NB4 (cell line): ENCODE measurements around the gene SLFN12L.

Source experiments
- MAX ChIP-seq: IDR thresholded peaks from 2 replicates; pipeline ENCODE4 v1.6.1; 2011; ENCODE audit warnings: low read depth, low read length
- POLR2A ChIP-seq: IDR thresholded peaks from 2 replicates; pipeline ENCODE4 v1.6.1; 2011; ENCODE audit warnings: mild to moderate bottlenecking; ENCODE audit not compliant: insufficient read length; ENCODE audit errors: extremely low read depth
- TF ChIP-seq, protein P1 (sequence below): IDR thresholded peaks from one replicate; pipeline ENCODE4 v1.5.1; 2012; ENCODE audit warnings: low read depth, low read length

DNA sequence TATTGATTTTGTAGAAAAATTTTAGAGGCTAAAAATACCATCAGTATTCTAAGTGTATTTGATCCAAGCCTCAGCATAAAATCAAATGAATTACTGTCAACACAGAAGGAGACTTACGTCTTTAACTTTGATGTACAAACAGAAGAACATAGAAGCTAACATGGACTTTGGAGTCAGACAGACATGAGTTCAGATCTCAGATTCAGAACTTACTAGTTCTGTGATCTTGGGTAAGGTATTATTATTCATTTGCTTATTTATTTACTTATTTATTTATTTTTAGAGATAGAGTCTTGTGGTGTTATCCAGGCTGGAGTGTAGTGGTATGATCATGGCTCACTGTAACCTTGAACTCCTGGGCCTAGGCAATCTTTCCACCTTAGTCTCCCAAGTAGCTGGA is 4.0 kb upstream of the SLFN12L start:
- TF ChIP-seq, protein P1, sequence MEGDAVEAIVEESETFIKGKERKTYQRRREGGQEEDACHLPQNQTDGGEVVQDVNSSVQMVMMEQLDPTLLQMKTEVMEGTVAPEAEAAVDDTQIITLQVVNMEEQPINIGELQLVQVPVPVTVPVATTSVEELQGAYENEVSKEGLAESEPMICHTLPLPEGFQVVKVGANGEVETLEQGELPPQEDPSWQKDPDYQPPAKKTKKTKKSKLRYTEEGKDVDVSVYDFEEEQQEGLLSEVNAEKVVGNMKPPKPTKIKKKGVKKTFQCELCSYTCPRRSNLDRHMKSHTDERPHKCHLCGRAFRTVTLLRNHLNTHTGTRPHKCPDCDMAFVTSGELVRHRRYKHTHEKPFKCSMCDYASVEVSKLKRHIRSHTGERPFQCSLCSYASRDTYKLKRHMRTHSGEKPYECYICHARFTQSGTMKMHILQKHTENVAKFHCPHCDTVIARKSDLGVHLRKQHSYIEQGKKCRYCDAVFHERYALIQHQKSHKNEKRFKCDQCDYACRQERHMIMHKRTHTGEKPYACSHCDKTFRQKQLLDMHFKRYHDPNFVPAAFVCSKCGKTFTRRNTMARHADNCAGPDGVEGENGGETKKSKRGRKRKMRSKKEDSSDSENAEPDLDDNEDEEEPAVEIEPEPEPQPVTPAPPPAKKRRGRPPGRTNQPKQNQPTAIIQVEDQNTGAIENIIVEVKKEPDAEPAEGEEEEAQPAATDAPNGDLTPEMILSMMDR, result no peak
- TF ChIP-seq MAX (no peak), POLR2A (no peak)
